H9 (cell line): ENCODE data around the gene SLC2A2. TPM values are rescaled to one million over a fixed set of nuclear protein-coding genes. Genes with fewer than 3 reads are reported as not detected.

ENCODE experiments used
- DNase-seq: peaks from one replicate; pipeline ENCODE4 v3.0.0-alpha.2; 2017
- H2AFZ ChIP-seq: one replicate; pipeline ENCODE4 v1.6.1; 2013; ENCODE audit warnings: mild to moderate bottlenecking, low read length, control low read depth, moderate library complexity
- H2AK5ac ChIP-seq: 2 replicates; pipeline ENCODE4 v1.6.1; 2013; ENCODE audit warnings: low read length, control low read depth, mixed read lengths; ENCODE audit not compliant: insufficient read length
- H2BK120ac ChIP-seq: one replicate; pipeline ENCODE4 v1.6.1; 2013; ENCODE audit warnings: low read depth, mild to moderate bottlenecking, low read length, control low read depth, inconsistent platforms; ENCODE audit not compliant: poor library complexity, severe bottlenecking
- H2BK12ac ChIP-seq: 2 replicates; pipeline ENCODE4 v1.6.1; 2013; ENCODE audit warnings: low read length, control low read depth, mixed read lengths, low read depth; ENCODE audit not compliant: insufficient read length
- H2BK15ac ChIP-seq: 2 replicates; pipeline ENCODE4 v1.6.1; 2013; ENCODE audit warnings: low read depth, low read length, control low read depth
- H2BK20ac ChIP-seq: one replicate; pipeline ENCODE4 v1.6.1; 2013; ENCODE audit warnings: low read depth, mild to moderate bottlenecking, low read length, control low read depth, inconsistent platforms; ENCODE audit not compliant: poor library complexity, severe bottlenecking
- H2BK5ac ChIP-seq: 2 replicates; pipeline ENCODE4 v1.6.1; 2013; ENCODE audit warnings: low read length, control low read depth, mixed read lengths; ENCODE audit not compliant: insufficient read length
- H3K14ac ChIP-seq: 2 replicates; pipeline ENCODE4 v1.6.1; 2013; ENCODE audit warnings: low read length, control low read depth; ENCODE audit not compliant: insufficient read depth
- H3K18ac ChIP-seq: 2 replicates; pipeline ENCODE4 v1.6.1; 2013; ENCODE audit warnings: low read depth, mild to moderate bottlenecking, mixed read lengths, low read length, control low read depth; ENCODE audit not compliant: insufficient read length
- H3K23ac ChIP-seq: 2 replicates; pipeline ENCODE4 v1.6.1; 2013; ENCODE audit warnings: low read length, control low read depth, mixed read lengths, low read depth; ENCODE audit not compliant: insufficient read length
- H3K23me2 ChIP-seq: 2 replicates; pipeline ENCODE4 v1.6.1; 2013; ENCODE audit warnings: low read depth, mild to moderate bottlenecking, mixed read lengths, low read length, control low read depth; ENCODE audit not compliant: insufficient read length, poor library complexity, severe bottlenecking
- H3K27ac ChIP-seq: 2 replicates; pipeline ENCODE4 v1.5.1; 2013; ENCODE audit warnings: low read length, control low read depth, mixed read lengths, low read depth; ENCODE audit not compliant: insufficient read length
- H3K27me3 ChIP-seq: 2 replicates; pipeline ENCODE4 v1.6.1; 2013; ENCODE audit warnings: low read length, control low read depth, inconsistent platforms; ENCODE audit not compliant: insufficient read depth
- H3K4ac ChIP-seq: 2 replicates; pipeline ENCODE4 v1.6.1; 2013; ENCODE audit warnings: low read depth, mild to moderate bottlenecking, control low read depth, inconsistent platforms, low read length, moderate library complexity
- H3K4me1 ChIP-seq: 2 replicates; pipeline ENCODE4 v1.6.1; 2013; ENCODE audit warnings: low read length, control low read depth, inconsistent platforms; ENCODE audit not compliant: insufficient read depth
- H3K4me2 ChIP-seq: 2 replicates; pipeline ENCODE4 v1.6.1; 2013; ENCODE audit warnings: low read length, control low read depth, mixed read lengths; ENCODE audit not compliant: insufficient read length, insufficient read depth
- H3K56ac ChIP-seq: 2 replicates; pipeline ENCODE4 v1.6.1; 2013; ENCODE audit warnings: low read depth, mild to moderate bottlenecking, mixed read lengths, low read length, control low read depth; ENCODE audit not compliant: insufficient read length
- H3K79me1 ChIP-seq: 2 replicates; pipeline ENCODE4 v1.6.1; 2013; ENCODE audit warnings: low read depth, mild to moderate bottlenecking, moderate library complexity, low read length, control low read depth, inconsistent platforms; ENCODE audit not compliant: insufficient read depth, poor library complexity, severe bottlenecking
- H3K79me2 ChIP-seq: 2 replicates; pipeline ENCODE4 v1.6.1; 2013; ENCODE audit warnings: low read length, control low read depth, inconsistent platforms; ENCODE audit not compliant: insufficient read depth
- H3K9ac ChIP-seq: 2 replicates; pipeline ENCODE4 v1.6.1; 2013; ENCODE audit warnings: low read length, control low read depth, mixed read lengths; ENCODE audit not compliant: insufficient read length; ENCODE audit errors: extremely low read depth
- H3K9me3 ChIP-seq: one replicate; pipeline ENCODE4 v1.6.1; 2013; ENCODE audit warnings: low read depth, low read length, inconsistent platforms; ENCODE audit not compliant: control insufficient read depth
- H3T11ph ChIP-seq: one replicate; pipeline ENCODE4 v1.6.1; 2013; ENCODE audit warnings: mild to moderate bottlenecking, low read length, control low read depth, inconsistent platforms
- H4K20me1 ChIP-seq: one replicate; pipeline ENCODE4 v1.6.1; 2013; ENCODE audit not compliant: control insufficient read depth, insufficient read length, insufficient read depth
- H4K5ac ChIP-seq: 2 replicates; pipeline ENCODE4 v1.6.1; 2013; ENCODE audit warnings: low read depth, mild to moderate bottlenecking, mixed read lengths, low read length, control low read depth; ENCODE audit not compliant: insufficient read length
- H4K8ac ChIP-seq: replicated peaks from 2 replicates; pipeline ENCODE4 v1.6.1; 2013; ENCODE audit warnings: low read length, control low read depth, mixed read lengths, low read depth; ENCODE audit not compliant: insufficient read length
- H4K91ac ChIP-seq: 2 replicates; pipeline ENCODE4 v1.6.1; 2013; ENCODE audit warnings: low read depth, mild to moderate bottlenecking, moderate library complexity, mixed read lengths, low read length, control low read depth; ENCODE audit not compliant: insufficient read length
- H3K27ac Mint-ChIP-seq, 3 experiments: 2 replicates in 2 of 3; 3 replicates in 1 of 3; pipeline ENCODE4 v1.8.0; 2020 to 2021; ENCODE audit warnings: mixed read lengths in 3 of 3, mild to moderate bottlenecking in 1 of 3, moderate library complexity in 1 of 3
- H3K27me3 Mint-ChIP-seq: 2 replicates; pipeline ENCODE4 v1.8.0; 2021; ENCODE audit warnings: low read depth, mild to moderate bottlenecking, moderate library complexity, mixed read lengths
- H3K36me3 Mint-ChIP-seq, 3 experiments: 2 replicates in 2 of 3; 3 replicates in 1 of 3; pipeline ENCODE4 v1.8.0; 2020 to 2021; ENCODE audit warnings: low read depth in 3 of 3, mixed read lengths in 3 of 3; ENCODE audit not compliant: insufficient read depth in 1 of 3
- H3K4me1 Mint-ChIP-seq, 2 experiments: 2 replicates each; pipeline ENCODE4 v1.8.0; 2020; ENCODE audit warnings: mixed read lengths in 2 of 2
- H3K4me3 Mint-ChIP-seq, 2 experiments: 2 replicates in 1 of 2; 3 replicates in 1 of 2; pipeline ENCODE4 v1.8.0; 2020 to 2021; ENCODE audit warnings: mild to moderate bottlenecking in 2 of 2, mixed read lengths in 2 of 2, moderate library complexity in 1 of 2
- H3K9me3 Mint-ChIP-seq, 2 experiments: 2 replicates in 1 of 2; 3 replicates in 1 of 2; pipeline ENCODE4 v1.8.0; 2020; ENCODE audit warnings: mild to moderate bottlenecking in 2 of 2, mixed read lengths in 2 of 2, moderate library complexity in 1 of 2
- CTCF ChIP-seq: fragments of 200-600 bp; sonication (generic); conservative IDR thresholded peaks from 3 replicates; pipeline ENCODE4 v1.8.0; 2021; ENCODE audit warnings: antibody characterized with exemption, mild to moderate bottlenecking
- WGBS: extraction: QIAGEN DNeasy Blood & Tissue Kit; methylation state at CpG from one replicate; pipeline ENCODE4 v1.1.7; 2013; ENCODE audit warnings: missing lambda C conversion rate, low lambda C conversion rate, mixed read lengths; ENCODE audit not compliant: insufficient read length; ENCODE audit errors: extremely low coverage; 5-methylcytosine and 5-hydroxymethylcytosine counted together
- total RNA-seq: library from RNA; stranded (reverse); gene quantifications from 2 replicates; pipeline ENCODE4 v1.2.1, GENCODE V29; 2021

Gene SLC2A2
- total RNA-seq, 1 experiment from 2014 or later = not detected

- Histone ChIP-seq H2AK5ac (no peak overlapping the region), H2BK15ac (no peak overlapping the region), H3K27me3 (no peaks in the 10 kb centered on the region), H3K23ac (no peak overlapping the region), H3K4ac (no peak overlapping the region), H3K23me2 (no peaks in the 10 kb centered on the region), H2BK12ac (no peak overlapping the region), H3K4me2 (no peak overlapping the region), H3K79me2 (no peaks in the 10 kb centered on the region), H2BK5ac (no peak overlapping the region), H2BK20ac (no peak overlapping the region), H3T11ph (no peak overlapping the region), H3K79me1 (no peaks in the 10 kb centered on the region), H3K27ac (no peak overlapping the region), H4K20me1 (no peaks in the 10 kb centered on the region), H4K91ac (no peak overlapping the region), H3K56ac (no peak overlapping the region), H2BK120ac (no peak overlapping the region), H4K5ac (no peak overlapping the region), H2AFZ (no peak overlapping the region), H3K14ac (no peak overlapping the region), H3K9me3 (no peaks in the 10 kb centered on the region), H3K9ac (no peak overlapping the region), H4K8ac (no peak overlapping the region), H3K4me1 (no peaks in the 10 kb centered on the region), H3K18ac (no peak overlapping the region)
- Mint-ChIP-seq H3K27ac (no peak overlapping the region), H3K4me3 (no peak overlapping the region), H3K36me3 (no peaks in the 10 kb centered on the region), H3K4me1 (no peaks in the 10 kb centered on the region), H3K9me3 (no peaks in the 10 kb centered on the region), H3K27me3 (no peaks in the 10 kb centered on the region)
- no peak for DNase-seq
- WGBS = no CpG with 5 or more reads among the region's 2 CpGs
- TF ChIP-seq CTCF = no peak
Observed at GRCh38 chr3:170991664-170992063, 34.9 kb downstream of the SLC2A2 start.
